HEK293T (cell line): ENCODE results near the gene KLF7.

ENCODE experiments used
- ELF4 ChIP-seq: fragments of 450-650 bp; IDR thresholded peaks from 2 replicates; pipeline ENCODE4 v1.6.1; 2017; ENCODE audit warnings: antibody characterized with exemption
- FOXM1 ChIP-seq: fragments of 450-650 bp; IDR thresholded peaks from 2 replicates; pipeline ENCODE4 v1.6.1; 2017; ENCODE audit warnings: mild to moderate bottlenecking, borderline replicate concordance
- NFRKB ChIP-seq: fragments of 450-650 bp; IDR thresholded peaks from 2 replicates; pipeline ENCODE4 v1.6.1; 2016; ENCODE audit warnings: mild to moderate bottlenecking, moderate library complexity
- PKNOX1 ChIP-seq: fragments of 450-650 bp; IDR thresholded peaks from 2 replicates; pipeline ENCODE4 v1.6.1; 2016
- SP1 ChIP-seq: fragments of 450-650 bp; IDR thresholded peaks from 2 replicates; pipeline ENCODE4 v1.6.1; 2017
- SUZ12 ChIP-seq: fragments of 450-650 bp; IDR thresholded peaks from 2 replicates; pipeline ENCODE4 v1.6.1; 2016; ENCODE audit warnings: mild to moderate bottlenecking
- TARDBP ChIP-seq: fragments of 450-650 bp; IDR thresholded peaks from 2 replicates; pipeline ENCODE4 v1.6.1; 2016

- TF ChIP-seq ELF4 (no peak), SUZ12 (no peak), FOXM1 (no peak), PKNOX1 (no peak), TARDBP (no peak), SP1 (no peak), NFRKB (no peak)
Measured at GRCh38 chr2:207037896-207038295, 127.9 kb downstream of the KLF7 start.
